B cell (primary cell): ENCODE measurements around the gene TTC1. TPM values are rescaled to one million over a fixed set of nuclear protein-coding genes. Genes with fewer than 3 reads are reported as not detected.

ENCODE experiments used
- ATAC-seq: fragments of 200-7000 bp; cut with Tn5 transposase; one replicate; pipeline ENCODE4 v1.10.0; 2021; ENCODE audit warnings: low read depth, mild to moderate bottlenecking, moderate number of reproducible peaks, moderate library complexity
- CTCF ChIA-PET: fragments of 350-600 bp; sonication (Branson Sonifier 250); formaldehyde crosslinking; loops from one replicate; lab custom pipeline; 2021; ENCODE audit warnings: antibody characterized with exemption, inconsistent platforms; lab: Charles Lee
- POLR2A ChIA-PET: fragments of 350-600 bp; sonication (Branson Sonifier 250); formaldehyde crosslinking; loops from one replicate; lab custom pipeline; 2021; ENCODE audit warnings: antibody characterized with exemption; lab: Charles Lee
- DNase-seq: peaks from one replicate; pipeline ENCODE4 v3.0.0; 2013
- H2AFZ ChIP-seq: 2 replicates; pipeline ENCODE4 v1.6.1; 2012; ENCODE audit warnings: mild to moderate bottlenecking, low read depth, low read length; ENCODE audit not compliant: insufficient read depth, poor library complexity, severe bottlenecking
- H3K27ac ChIP-seq, 2 donors: 1 replicate in 1 of 2; 2 replicates in 1 of 2; pipeline ENCODE4 v1.5.1; 2012 to 2013; ENCODE audit warnings: low read length in 2 of 2, mild to moderate bottlenecking in 2 of 2, moderate library complexity in 1 of 2
- H3K27me3 ChIP-seq, 4 experiments: fragments of 200-600 bp in 1 of 4; sonication (generic) in 1 of 4; replicated peaks in 1 of 4; 1 replicate in 2 of 4; 2 replicates in 2 of 4; pipeline versions ENCODE4 v1.6.1 to v1.7.0; 2013 to 2016; ENCODE audit warnings: low read length in 3 of 4, mild to moderate bottlenecking in 2 of 4, mixed read lengths in 1 of 4, moderate library complexity in 1 of 4; ENCODE audit not compliant: insufficient read depth in 4 of 4, control insufficient read depth in 3 of 4; ENCODE audit errors: control extremely low read depth in 1 of 4
- H3K36me3 ChIP-seq, 2 experiments: replicated peaks in 1 of 2; 1 replicate in 1 of 2; 2 replicates in 1 of 2; pipeline versions ENCODE4 v1.6.1 to v1.7.1; 2013; ENCODE audit warnings: low read length in 1 of 2; ENCODE audit not compliant: insufficient read depth in 2 of 2, control insufficient read depth in 1 of 2; ENCODE audit errors: control extremely low read depth in 1 of 2, extremely low read depth in 1 of 2
- H3K4me1 ChIP-seq, 2 donors: fragments of 200-600 bp in 1 of 2; sonication (generic) in 1 of 2; 1 replicate in 1 of 2; 2 replicates in 1 of 2; pipeline versions ENCODE4 v1.5.1 to v1.6.1; 2013 to 2017; ENCODE audit warnings: low read length in 2 of 2; ENCODE audit not compliant: control insufficient read depth in 2 of 2, insufficient read depth in 2 of 2
- H3K4me2 ChIP-seq: replicated peaks from 2 replicates; pipeline ENCODE3; 2012; ENCODE audit warnings: mild to moderate bottlenecking, low read depth, low read length; ENCODE audit not compliant: poor library complexity, severe bottlenecking
- H3K4me3 ChIP-seq, 5 experiments: fragments of 200-600 bp in 1 of 5; sonication (generic) in 1 of 5; 1 replicate in 3 of 5; 2 replicates in 2 of 5; pipeline versions ENCODE4 v1.5.1 to v1.7.0; 2011 to 2016; ENCODE audit warnings: low read length in 4 of 5, mild to moderate bottlenecking in 4 of 5, low read depth in 2 of 5, control low read depth in 1 of 5, moderate library complexity in 1 of 5; ENCODE audit not compliant: insufficient read depth in 1 of 5; ENCODE audit errors: control extremely low read depth in 1 of 5, extremely low read depth in 1 of 5
- H3K79me2 ChIP-seq: fragments of 200-600 bp; sonication (generic); one replicate; pipeline ENCODE4 v1.6.0; 2016; ENCODE audit warnings: low read length; ENCODE audit not compliant: control insufficient read depth, insufficient read depth
- H3K9ac ChIP-seq: fragments of 200-600 bp; sonication (generic); 2 replicates; pipeline ENCODE4 v1.6.1; 2017; ENCODE audit warnings: mild to moderate bottlenecking, low read length, moderate library complexity
- H3K9me3 ChIP-seq, 3 donors: one replicate each; pipeline versions ENCODE4 v1.6.1 to v1.7.1; 2013; ENCODE audit warnings: low read length in 2 of 3; ENCODE audit not compliant: control insufficient read depth in 2 of 3, insufficient read depth in 1 of 3; ENCODE audit errors: control extremely low read depth in 1 of 3
- H4K20me1 ChIP-seq: 2 replicates; pipeline ENCODE4 v1.6.0; 2012; ENCODE audit warnings: mild to moderate bottlenecking, low read length; ENCODE audit not compliant: insufficient read depth, control insufficient read depth, poor library complexity, severe bottlenecking
- H3K27ac Mint-ChIP-seq: one replicate; pipeline ENCODE4 v1.8.0; 2021; ENCODE audit warnings: mixed read lengths
- H3K27me3 Mint-ChIP-seq: one replicate; pipeline ENCODE4 v1.8.0; 2021; ENCODE audit warnings: mixed read lengths
- H3K4me1 Mint-ChIP-seq: one replicate; pipeline ENCODE4 v1.8.0; 2021; ENCODE audit warnings: mixed read lengths
- H3K4me3 Mint-ChIP-seq: one replicate; pipeline ENCODE4 v1.8.0; 2021; ENCODE audit warnings: mixed read lengths
- H3K9me3 Mint-ChIP-seq: one replicate; pipeline ENCODE4 v1.8.0; 2022; ENCODE audit warnings: mixed read lengths; ENCODE audit not compliant: insufficient read depth
- EZH2 ChIP-seq: IDR thresholded peaks from 2 replicates; pipeline ENCODE4 v1.6.1; 2012; ENCODE audit warnings: borderline replicate concordance, low read depth, mild to moderate bottlenecking, moderate library complexity, low read length; ENCODE audit not compliant: insufficient read depth, poor library complexity, severe bottlenecking
- WGBS: methylation state at CpG from one replicate; pipeline ENCODE4 v1.1.5; 2013; ENCODE audit warnings: missing lambda C conversion rate; ENCODE audit not compliant: insufficient coverage; 5-methylcytosine and 5-hydroxymethylcytosine counted together
- intact Hi-C: fragments of 100-400 bp; cut with micrococcal nuclease; formaldehyde crosslinking; loops from one replicate; pipeline ENCODE4 v1.10.0; 2022
- polyA plus RNA-seq: library from polyadenylated mRNA; depleted of rRNA; stranded (reverse); fragments of >200 nt; gene quantifications from 2 replicates; pipeline ENCODE4 v1.2.3, GENCODE V29; 2012
- total RNA-seq, 2 donors: library from RNA; stranded (reverse); fragments of 120-200 nt in 1 of 2; gene quantifications; 1 replicate in 1 of 2; 2 replicates in 1 of 2; pipeline versions ENCODE4 v1.2.3 to v1.2.4, GENCODE V29; 2013 to 2022
- TF ChIP-seq, protein P1 (sequence below): fragments of 200-600 bp; IDR thresholded peaks from one replicate; pipeline ENCODE4 v1.8.0; 2022; ENCODE audit warnings: antibody characterized with exemption, mild to moderate bottlenecking

Gene TTC1
- total and polyA plus RNA-seq, 2 donors (not counting 1 experiment from before 2014, with no cell fraction given), result 12.1 to 40.4 TPM

GRCh38 chr5:160040471-160040835 is 31.5 kb downstream of the TTC1 start:
- Histone ChIP-seq H3K4me1 (no peaks in the 10 kb centered on the region), H3K27me3 (no peaks in the 10 kb centered on the region), H3K9ac (no peak overlapping the region), H3K4me2 (no peak overlapping the region), H3K79me2 (no peaks in the 10 kb centered on the region), H2AFZ (no peak overlapping the region), H4K20me1 (no peaks in the 10 kb centered on the region), H3K4me3 (no peak overlapping the region), H3K36me3 (peaks cover 5 to 50% of the 10 kb centered on the region in 2 experiments), H3K27ac (no peak overlapping the region), H3K9me3 (no peaks in the 10 kb centered on the region)
- ChIA-PET POLR2A (no interaction called here), CTCF (interaction anchor here (1.1 kb wide), 1 partner anchor 18 kb away, joined by 5 read pairs; no protein-coding TSS in a partner anchor)
- DNase-seq, result no peak
- TF ChIP-seq, protein P1, sequence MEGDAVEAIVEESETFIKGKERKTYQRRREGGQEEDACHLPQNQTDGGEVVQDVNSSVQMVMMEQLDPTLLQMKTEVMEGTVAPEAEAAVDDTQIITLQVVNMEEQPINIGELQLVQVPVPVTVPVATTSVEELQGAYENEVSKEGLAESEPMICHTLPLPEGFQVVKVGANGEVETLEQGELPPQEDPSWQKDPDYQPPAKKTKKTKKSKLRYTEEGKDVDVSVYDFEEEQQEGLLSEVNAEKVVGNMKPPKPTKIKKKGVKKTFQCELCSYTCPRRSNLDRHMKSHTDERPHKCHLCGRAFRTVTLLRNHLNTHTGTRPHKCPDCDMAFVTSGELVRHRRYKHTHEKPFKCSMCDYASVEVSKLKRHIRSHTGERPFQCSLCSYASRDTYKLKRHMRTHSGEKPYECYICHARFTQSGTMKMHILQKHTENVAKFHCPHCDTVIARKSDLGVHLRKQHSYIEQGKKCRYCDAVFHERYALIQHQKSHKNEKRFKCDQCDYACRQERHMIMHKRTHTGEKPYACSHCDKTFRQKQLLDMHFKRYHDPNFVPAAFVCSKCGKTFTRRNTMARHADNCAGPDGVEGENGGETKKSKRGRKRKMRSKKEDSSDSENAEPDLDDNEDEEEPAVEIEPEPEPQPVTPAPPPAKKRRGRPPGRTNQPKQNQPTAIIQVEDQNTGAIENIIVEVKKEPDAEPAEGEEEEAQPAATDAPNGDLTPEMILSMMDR, result no peak
- TF ChIP-seq EZH2, result no peak
- H3K9me3 Mint-ChIP-seq, result no peaks in the 10 kb centered on the region
- no peaks in the 10 kb centered on the region for H3K27me3 Mint-ChIP-seq
- WGBS, result no CpG with 5 or more reads among the region's 2 CpGs
- no peaks in the 10 kb centered on the region for H3K4me1 Mint-ChIP-seq
- no peak for ATAC-seq
- no peak overlapping the region for H3K4me3 Mint-ChIP-seq
- intact Hi-C loops, result no loop called here
- no peak overlapping the region for H3K27ac Mint-ChIP-seq

- TF ChIP-seq, protein P1, result no peak
- no peak for TF ChIP-seq EZH2
- H3K79me2 ChIP-seq, result no peaks in the 10 kb centered on the region
- Mint-ChIP-seq H3K4me1 (no peaks in the 10 kb centered on the region), H3K4me3 (no peak overlapping the region), H3K27ac (no peak overlapping the region), H3K9me3 (no peaks in the 10 kb centered on the region), H3K27me3 (no peaks in the 10 kb centered on the region)
- peaks cover 1 to 45% of the 10 kb centered on the region in 2 experiments for H3K36me3 ChIP-seq
- no peaks in the 10 kb centered on the region for H3K4me1 ChIP-seq
- POLR2A ChIA-PET, result no interaction called here
- no peak overlapping the region for H3K9ac ChIP-seq
- ATAC-seq (no peak), DNase-seq (no peak)
- no peak overlapping the region for H3K4me3 ChIP-seq
- WGBS, result 100% methylated on average over 1 of the region's 3 CpGs
- intact Hi-C loops, result no loop called here
- H4K20me1 ChIP-seq, result no peaks in the 10 kb centered on the region
- H3K27me3 ChIP-seq, result no peaks in the 10 kb centered on the region
- no peaks in the 10 kb centered on the region for H3K9me3 ChIP-seq
- H3K4me2 ChIP-seq, result no peak overlapping the region
- CTCF ChIA-PET, result no interaction called here
- H2AFZ ChIP-seq, result no peak overlapping the region
- H3K27ac ChIP-seq, result no peak overlapping the region
These were observed 33.7 kb downstream of the TTC1 start for GRCh38 chr5:160042671-160043070.
